Endothelial cell of umbilical vein (primary cell): ENCODE results near the gene HMBS. TPM values are rescaled to one million over a fixed set of nuclear protein-coding genes. Genes with fewer than 3 reads are reported as not detected.

Source experiments
- BruUV-seq: library from RNA; stranded (reverse); fragments of 400-500 nt; replicated peaks from 2 replicates; lab custom pipeline; 2021; lab: Mats Ljungman, UMichigan
- CTCF ChIA-PET: fragments of 300-600, 350-600 bp; sonication (Branson Sonifier 250); formaldehyde crosslinking; loops from one replicate; lab custom pipeline; 2021; ENCODE audit warnings: antibody characterized with exemption, inconsistent platforms; lab: Charles Lee
- POLR2A ChIA-PET: fragments of 300-600, 350-600 bp; sonication (Branson Sonifier 250); formaldehyde crosslinking; loops from one replicate; lab custom pipeline; 2021; ENCODE audit warnings: antibody characterized with exemption, inconsistent platforms; lab: Charles Lee
- DNase-seq: peaks from one replicate; pipeline ENCODE4 v3.0.0-alpha.2; 2011; ENCODE audit warnings: low read depth, low spot score
- FAIRE-seq: peaks from 2 replicates; lab custom pipeline; 2011; peaks lifted over from hg19 to GRCh38; lab: Jason Lieb, UNC
- H2AFZ ChIP-seq: 2 replicates; pipeline ENCODE4 v1.6.0; 2012; ENCODE audit warnings: low read depth, low read length, control low read depth, inconsistent platforms
- H3K27ac ChIP-seq: 2 replicates; pipeline ENCODE4 v1.5.1; 2011; ENCODE audit warnings: low read depth, mild to moderate bottlenecking, control low read depth, low read length, moderate library complexity; ENCODE audit not compliant: insufficient read depth
- H3K27me3 ChIP-seq, 2 experiments: 2 replicates each; pipeline versions ENCODE4 v1.6.0 to v1.6.1; 2011; ENCODE audit warnings: low read length in 2 of 2, mixed read lengths in 1 of 2; ENCODE audit not compliant: control insufficient read depth in 2 of 2, insufficient read depth in 2 of 2
- H3K36me3 ChIP-seq, 2 experiments: 2 replicates in 1 of 2; 3 replicates in 1 of 2; pipeline ENCODE4 v1.5.1; 2011; ENCODE audit warnings: low read length in 2 of 2, mild to moderate bottlenecking in 1 of 2, moderate library complexity in 1 of 2; ENCODE audit not compliant: control insufficient read depth in 2 of 2, insufficient read depth in 2 of 2; ENCODE audit errors: extremely low read depth in 1 of 2
- H3K4me1 ChIP-seq: 3 replicates; pipeline ENCODE4 v1.5.1; 2011; ENCODE audit warnings: mild to moderate bottlenecking, low read length; ENCODE audit not compliant: control insufficient read depth, insufficient read depth; ENCODE audit errors: extremely low read depth
- H3K4me2 ChIP-seq: 2 replicates; pipeline ENCODE4 v1.6.1; 2011; ENCODE audit warnings: low read length, control low read depth, mixed read lengths; ENCODE audit not compliant: insufficient read depth
- H3K4me3 ChIP-seq, 3 experiments: fragments of 200-600 bp in 1 of 3; sonication (generic), shearing (Covaris generic) in 1 of 3; replicated peaks in 1 of 3; 2 replicates each; pipeline ENCODE4 v1.5.1; 2011 to 2016; ENCODE audit warnings: control low read depth in 3 of 3, low read length in 3 of 3, mild to moderate bottlenecking in 2 of 3, inconsistent platforms in 1 of 3, low read depth in 1 of 3, moderate library complexity in 1 of 3; ENCODE audit not compliant: insufficient read depth in 1 of 3
- H3K79me2 ChIP-seq: 2 replicates; pipeline ENCODE4 v1.6.0; 2012; ENCODE audit warnings: low read length, inconsistent platforms; ENCODE audit not compliant: control insufficient read depth, insufficient read depth
- H3K9ac ChIP-seq: replicated peaks from 2 replicates; pipeline ENCODE3; 2011; ENCODE audit warnings: low read length, control low read depth; ENCODE audit not compliant: insufficient read depth; ENCODE audit errors: extremely low read depth
- H3K9me1 ChIP-seq: replicated peaks from 3 replicates; pipeline ENCODE4 v1.6.0; 2011; ENCODE audit warnings: mild to moderate bottlenecking, low read length; ENCODE audit not compliant: control insufficient read depth, insufficient read depth; ENCODE audit errors: extremely low read depth
- H3K9me3 ChIP-seq: replicated peaks from 2 replicates; pipeline ENCODE4 v1.5.1; 2012; ENCODE audit warnings: low read length, inconsistent platforms; ENCODE audit not compliant: control insufficient read depth, insufficient read depth
- H4K20me1 ChIP-seq: replicated peaks from 2 replicates; pipeline ENCODE3; 2011; ENCODE audit warnings: mild to moderate bottlenecking, low read length; ENCODE audit not compliant: control insufficient read depth, insufficient read depth; ENCODE audit errors: extremely low read depth
- CTCF ChIP-seq, 2 donors: IDR thresholded peaks; 1 replicate in 1 of 2; 2 replicates in 1 of 2; pipeline ENCODE4 v1.5.1; 2011; ENCODE audit warnings: low read length in 2 of 2, mild to moderate bottlenecking in 2 of 2, moderate library complexity in 2 of 2, control low read depth in 1 of 2, inconsistent platforms in 1 of 2, low read depth in 1 of 2; ENCODE audit not compliant: insufficient read depth in 1 of 2; ENCODE audit errors: extremely low read depth in 1 of 2
- EZH2 ChIP-seq: IDR thresholded peaks from 2 replicates; pipeline ENCODE4 v1.6.1; 2012; ENCODE audit warnings: borderline replicate concordance, low read depth, mild to moderate bottlenecking, moderate library complexity, low read length, inconsistent platforms; ENCODE audit not compliant: severe bottlenecking
- FOS ChIP-seq: IDR thresholded peaks from 2 replicates; pipeline ENCODE4 v1.6.1; 2011; ENCODE audit warnings: mild to moderate bottlenecking, low read length, moderate library complexity, borderline replicate concordance; ENCODE audit not compliant: insufficient read depth
- GATA2 ChIP-seq: IDR thresholded peaks from 2 replicates; pipeline ENCODE4 v1.7.0; 2011; ENCODE audit warnings: low read depth, mild to moderate bottlenecking, moderate library complexity, mixed read lengths, low read length; ENCODE audit not compliant: insufficient read length, insufficient read depth
- MAX ChIP-seq: IDR thresholded peaks from 2 replicates; pipeline ENCODE4 v1.6.1; 2011; ENCODE audit not compliant: insufficient read depth, insufficient read length
- MYC ChIP-seq: IDR thresholded peaks from one replicate; pipeline ENCODE4 v1.6.1; 2011; ENCODE audit warnings: mild to moderate bottlenecking, low read depth, low read length
- POLR2A ChIP-seq: IDR thresholded peaks from 2 replicates; pipeline ENCODE4 v1.6.1; 2012; ENCODE audit warnings: low read depth, mild to moderate bottlenecking, control low read depth, low read length
- POLR2AphosphoS5 ChIP-seq: IDR thresholded peaks from 2 replicates; pipeline ENCODE4 v1.6.1; 2012; ENCODE audit warnings: low read depth, mild to moderate bottlenecking, control low read depth, low read length, moderate library complexity; ENCODE audit not compliant: insufficient read depth
- dilution Hi-C: fragments of 300-500 bp; cut with MboI; formaldehyde crosslinking; loops from one replicate; pipeline ENCODE4 v1.15.0; 2019; ENCODE audit warnings: low sequenced_read_pairs; ENCODE audit not compliant: extremely low pct_ligation_motif_present
- intact Hi-C: fragments of 100-400 bp; cut with micrococcal nuclease; formaldehyde crosslinking; loops from one replicate; pipeline ENCODE4 v1.10.0; 2022
- polyA plus RNA-seq, 4 experiments: library from polyadenylated mRNA; depleted of rRNA in 3 of 4; stranded (reverse) in 3 of 4; unstranded in 1 of 4; fragments of >200 nt; gene quantifications; 2 replicates each; pipeline versions ENCODE4 v1.2.1 to v1.2.3, GENCODE V29; 2011 to 2012; ENCODE audit warnings: missing spikeins in 1 of 4
- total RNA-seq: library from RNA; stranded (reverse); gene quantifications from 2 replicates; pipeline ENCODE4 v1.2.3, GENCODE V29; 2021

The HMBS gene
- total and polyA plus RNA-seq, 2 donors (not counting 3 experiments of a cell fraction or from before 2014, with no cell fraction given) = 13.5 to 24.8 TPM

DNA sequence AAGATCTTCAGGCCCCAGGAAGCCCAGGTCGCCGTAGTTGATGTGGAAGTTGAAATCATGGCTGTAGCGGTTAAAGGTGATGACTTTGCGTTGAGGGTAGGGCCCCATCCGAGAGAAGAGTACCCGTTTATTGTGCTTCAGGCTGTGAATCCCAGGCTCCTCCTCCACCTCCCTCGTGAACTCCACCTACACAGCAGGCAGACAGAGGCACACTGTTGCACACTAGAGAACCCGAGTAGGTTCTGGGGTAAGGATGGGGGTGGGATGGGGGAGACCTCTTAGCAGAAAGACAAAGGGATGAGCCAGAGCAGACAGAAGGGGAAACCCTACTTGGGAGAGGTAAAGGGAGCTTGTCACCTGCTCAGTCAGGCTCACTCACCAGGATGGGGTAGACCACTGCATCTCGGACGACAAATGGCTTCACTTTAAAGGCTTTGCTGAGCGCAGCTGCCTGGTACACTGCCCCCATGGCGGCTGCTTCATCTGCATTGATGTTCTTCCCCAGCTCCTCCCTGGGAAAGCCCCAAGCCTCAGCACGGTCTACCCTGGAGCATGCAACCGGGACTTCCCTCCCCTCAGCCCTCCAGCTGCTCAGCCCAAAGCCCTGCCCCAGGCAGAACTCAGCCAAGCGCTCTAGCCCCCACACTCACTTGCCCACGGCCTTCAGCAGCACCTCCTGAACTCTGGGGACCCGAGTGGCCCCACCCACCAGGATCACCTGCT, 33.1 kb upstream of the HMBS start:
- DNase-seq = no peak
- Histone ChIP-seq H3K79me2 (peaks cover 18% of the 10 kb centered on the region), H3K9me3 (no peaks in the 10 kb centered on the region), H4K20me1 (no peaks in the 10 kb centered on the region), H3K27me3 (no peaks in the 10 kb centered on the region), H3K4me1 (peaks cover 9% of the 10 kb centered on the region), H2AFZ (no peak overlapping the region), H3K4me3 (no peak overlapping the region), H3K9me1 (no peaks in the 10 kb centered on the region), H3K36me3 (peaks cover 29 to 74% of the 10 kb centered on the region in 2 experiments), H3K4me2 (no peak overlapping the region), H3K9ac (no peak overlapping the region), H3K27ac (no peak overlapping the region)
- dilution Hi-C loops (no loop called here), intact Hi-C loops (no loop called here)
- POLR2A ChIA-PET = no interaction called here
- FAIRE-seq = no peak
- CTCF ChIA-PET = no interaction called here
- no peak for TF ChIP-seq EZH2
- no peak for TF ChIP-seq POLR2AphosphoS5
- no peak for TF ChIP-seq MYC
- TF ChIP-seq MAX = no peak
- no peak for TF ChIP-seq FOS
- TF ChIP-seq CTCF (IDR thresholded peaks at IDR 0.05; ENCODE audit: extremely low read depth in 1 of 2, insufficient read depth in 1 of 2, low read depth in 1 of 2, low read length in 2 of 2) = no peak
- no peak for TF ChIP-seq GATA2
- TF ChIP-seq POLR2A = no peak
- TSS peak; percentile 18 for BruUV-seq
